GM12874 (cell line): Measurements from ENCODE around the gene STX1A.

Experiments
- CTCF ChIP-seq: IDR thresholded peaks from 2 replicates; pipeline ENCODE4 v1.5.1; 2011; ENCODE audit warnings: low read depth, mild to moderate bottlenecking, control low read depth, low read length, moderate library complexity; ENCODE audit not compliant: insufficient read depth

STX1A gene

DNA sequence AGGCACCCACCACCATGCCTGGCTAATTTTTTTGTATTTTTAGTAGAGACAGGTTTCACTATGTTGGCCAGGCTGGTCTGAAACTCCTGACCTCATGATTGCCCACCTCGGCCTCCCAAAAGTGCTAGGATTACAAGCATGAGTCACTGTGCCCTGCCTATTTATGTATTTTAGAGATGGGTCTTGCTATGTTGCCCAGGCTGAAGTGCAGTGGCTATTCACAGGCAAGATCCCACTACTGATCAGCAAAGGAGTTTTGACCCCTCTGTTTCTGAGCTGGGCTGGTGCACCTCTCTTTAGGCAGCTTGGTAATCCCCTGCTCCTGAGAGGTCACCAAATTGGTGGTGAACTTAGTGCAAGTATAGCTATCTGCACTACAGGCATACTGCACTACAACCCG, 12.9 kb upstream of the STX1A start:
- no peak for TF ChIP-seq CTCF

DNA sequence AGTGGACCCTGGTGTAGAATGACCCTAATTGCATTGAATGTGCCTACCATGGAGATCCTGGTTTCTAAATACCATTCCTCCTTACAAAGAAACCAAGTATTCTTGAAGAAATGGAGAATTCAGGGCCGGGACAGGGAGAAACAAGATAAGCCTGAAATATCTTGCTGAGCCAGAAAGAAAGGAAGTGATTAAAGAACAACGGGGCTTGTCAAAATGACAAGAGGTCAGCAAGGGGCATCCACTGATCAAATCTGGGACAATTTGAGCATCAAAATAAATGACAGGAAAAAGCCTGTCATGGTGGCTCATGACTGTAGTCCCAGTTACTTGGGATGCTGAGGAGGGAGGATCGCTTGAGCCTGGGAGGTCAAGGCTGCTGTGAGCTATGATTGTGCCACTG, 11.0 kb upstream of the STX1A start:
- TF ChIP-seq CTCF, result no peak

DNA sequence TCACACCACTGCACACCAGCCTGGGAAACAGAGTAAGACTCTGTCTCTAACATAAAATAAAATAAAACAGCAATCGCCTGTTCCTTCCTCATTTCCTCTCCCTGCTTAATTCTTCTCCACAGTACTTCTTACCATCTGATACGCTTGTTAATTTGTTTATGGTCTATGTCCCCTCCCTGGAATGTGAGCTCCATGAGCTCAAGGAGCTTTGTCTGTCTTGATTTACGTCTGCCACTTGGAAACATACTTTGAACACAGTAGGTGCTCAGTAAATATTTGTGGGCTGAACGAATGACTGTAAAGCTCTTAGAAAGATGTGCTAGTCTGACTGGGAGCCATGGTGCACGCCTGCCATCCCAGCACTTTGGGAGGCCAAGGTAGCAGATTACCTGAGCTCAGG, 9.1 kb upstream of the STX1A start:
- no peak for TF ChIP-seq CTCF

DNA sequence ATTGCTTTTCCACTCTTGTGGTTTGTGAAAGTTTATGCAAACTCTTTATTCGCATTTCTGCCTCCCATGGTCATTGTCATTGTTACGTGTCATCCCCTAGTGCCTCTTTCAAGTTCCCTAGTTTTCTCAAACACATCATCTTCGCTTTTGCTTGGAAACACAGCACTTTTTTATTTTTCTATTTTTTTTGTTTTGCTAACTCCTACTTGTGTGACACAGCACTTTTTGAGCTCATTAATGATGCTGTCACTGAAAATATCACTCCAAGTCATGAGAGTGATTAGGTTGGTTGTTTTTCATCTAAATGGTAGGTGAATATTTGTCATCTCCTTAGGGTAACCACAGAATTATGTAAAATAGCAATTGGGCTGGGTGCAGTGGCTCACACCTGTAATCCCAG, 8.5 kb upstream of the STX1A start:
- TF ChIP-seq CTCF, result no peak

- TF ChIP-seq CTCF, result no peak
Observed at GRCh38 chr7:73726083-73726466, 6.6 kb upstream of the STX1A start.

GRCh38 chr7:73723813-73724212, 4.3 kb upstream of the STX1A start:
- no peak for TF ChIP-seq CTCF

GRCh38 chr7:73722785-73723184, 3.3 kb upstream of the STX1A start:
- no peak for TF ChIP-seq CTCF

DNA sequence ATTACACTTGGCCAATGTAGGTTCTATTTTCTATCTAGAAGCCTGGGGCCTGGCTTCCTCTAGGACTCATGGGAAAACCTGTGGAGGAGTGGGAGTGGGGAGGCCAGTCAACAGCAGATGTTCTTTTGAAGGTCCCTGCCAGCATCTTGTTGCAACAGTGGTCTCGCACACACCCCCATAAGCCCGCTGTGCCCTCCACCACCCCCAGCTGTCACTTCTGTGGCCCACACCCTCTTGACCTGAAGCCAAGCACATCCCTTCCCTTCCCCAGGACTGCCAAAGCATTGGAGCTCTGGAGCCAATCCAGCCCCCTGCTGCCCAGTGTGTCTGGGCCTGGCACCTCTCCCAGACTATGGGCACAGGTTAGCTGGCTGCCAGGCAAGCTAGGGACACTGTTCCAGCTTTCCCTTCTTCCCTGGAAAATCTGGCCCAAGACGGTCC, 1.9 kb upstream of the STX1A start:
- no peak for TF ChIP-seq CTCF
